CD4-positive, alpha-beta T cell treated with Interleukin-1 beta for 1 hour (primary cell): ENCODE data around the gene SLC7A4.

Experiments used
- DNase-seq, 2 donors: peaks; one replicate each; pipeline ENCODE4 v3.0.0-alpha.2; 2020 to 2022

Gene SLC7A4

DNA sequence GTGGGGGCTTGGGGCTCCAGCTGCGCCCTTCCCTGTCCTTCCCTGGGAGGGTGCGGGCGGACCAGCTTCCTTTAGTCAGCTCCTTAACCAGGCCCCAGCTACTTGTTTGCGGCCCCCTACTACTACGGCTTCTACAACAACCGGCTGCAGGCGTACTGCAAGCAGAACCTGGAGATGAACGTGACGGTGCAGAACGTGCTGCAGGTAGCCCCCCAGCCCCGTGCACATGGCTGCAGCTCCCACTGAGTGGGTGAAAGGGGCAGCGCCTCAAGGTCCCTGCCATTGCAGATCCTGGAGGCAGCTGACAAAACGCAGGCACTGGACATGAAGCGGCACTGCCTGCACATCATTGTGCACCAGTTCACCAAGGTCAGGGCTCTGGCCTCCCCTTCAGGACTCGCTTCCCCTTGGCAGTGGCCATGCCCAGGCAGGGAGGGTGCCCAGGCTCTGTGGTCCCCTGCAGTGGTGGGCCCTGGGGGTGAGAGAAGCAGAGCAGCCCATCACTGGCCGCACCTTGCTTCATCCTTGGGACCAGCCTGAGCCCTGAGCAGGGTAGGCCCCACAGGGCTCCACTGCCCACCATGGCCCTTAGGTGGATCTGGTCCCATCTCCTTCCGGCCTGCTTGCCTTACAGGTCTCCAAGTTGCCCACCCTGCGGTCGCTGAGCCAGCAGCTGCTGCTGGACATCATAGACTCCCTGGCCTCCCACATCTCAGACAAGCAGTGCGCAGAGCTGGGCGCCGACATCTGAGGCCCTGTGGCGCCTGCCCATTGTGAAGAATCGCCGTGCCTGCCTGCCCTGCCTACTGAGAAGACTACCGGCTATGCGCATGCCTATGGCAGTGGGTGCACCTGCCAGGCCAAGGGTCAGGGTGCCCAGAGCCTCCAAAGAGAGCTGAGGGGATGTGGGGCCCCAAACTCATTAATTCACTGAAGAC lies 35.5 kb downstream of the SLC7A4 start:
- no peak for DNase-seq

DNA sequence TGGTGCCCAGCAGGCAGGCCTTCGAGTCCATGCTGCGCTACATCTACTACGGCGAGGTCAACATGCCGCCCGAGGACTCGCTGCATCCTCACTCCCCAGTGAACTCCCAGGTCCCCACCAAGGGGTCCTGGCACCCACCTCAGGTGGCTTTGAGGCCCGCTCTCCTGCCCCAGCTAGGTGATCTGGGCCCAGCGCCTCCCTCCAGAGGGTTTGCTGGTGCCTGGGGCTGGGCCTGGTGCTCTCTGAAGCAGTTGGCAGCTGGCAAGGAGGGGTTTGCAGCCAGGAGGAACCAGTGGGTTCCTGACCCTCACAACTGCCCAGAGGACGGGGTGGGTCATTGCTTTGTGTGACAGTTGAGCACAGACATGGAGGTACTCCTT lies 36.3 kb downstream of the SLC7A4 start:
- no peak for DNase-seq

DNA sequence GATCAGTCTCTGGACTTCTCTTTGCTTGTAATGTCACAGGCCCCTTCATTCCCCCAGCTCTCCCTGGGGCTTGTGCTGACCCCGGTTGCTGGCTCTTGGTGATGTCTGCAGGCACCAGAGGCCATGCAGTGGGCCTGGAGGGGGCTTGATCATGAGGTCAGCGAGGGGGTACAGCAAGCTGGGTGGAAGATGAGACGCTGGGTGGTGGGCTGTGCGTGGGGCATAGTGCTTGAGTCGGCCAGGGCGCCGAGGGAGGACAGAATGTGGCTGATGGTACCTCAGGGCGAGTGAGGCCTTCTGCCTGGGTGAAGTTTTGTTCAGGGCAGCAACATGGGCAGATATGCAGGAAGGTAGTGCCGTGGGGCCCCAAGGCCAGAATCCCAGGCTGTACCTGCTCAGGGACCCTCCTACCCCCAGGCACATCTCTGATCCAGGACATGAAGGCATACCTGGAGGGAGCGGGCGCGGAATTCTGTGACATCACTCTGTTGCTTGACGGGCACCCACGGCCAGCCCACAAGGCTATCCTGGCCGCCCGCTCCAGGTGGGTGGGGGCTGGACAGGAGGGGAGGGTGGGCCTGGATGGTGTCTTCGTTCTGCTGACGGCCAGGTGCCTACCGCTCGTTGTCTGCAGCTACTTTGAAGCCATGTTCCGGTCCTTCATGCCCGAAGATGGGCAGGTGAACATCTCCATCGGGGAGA lies 36.9 kb downstream of the SLC7A4 start:
- no peak for DNase-seq

DNA sequence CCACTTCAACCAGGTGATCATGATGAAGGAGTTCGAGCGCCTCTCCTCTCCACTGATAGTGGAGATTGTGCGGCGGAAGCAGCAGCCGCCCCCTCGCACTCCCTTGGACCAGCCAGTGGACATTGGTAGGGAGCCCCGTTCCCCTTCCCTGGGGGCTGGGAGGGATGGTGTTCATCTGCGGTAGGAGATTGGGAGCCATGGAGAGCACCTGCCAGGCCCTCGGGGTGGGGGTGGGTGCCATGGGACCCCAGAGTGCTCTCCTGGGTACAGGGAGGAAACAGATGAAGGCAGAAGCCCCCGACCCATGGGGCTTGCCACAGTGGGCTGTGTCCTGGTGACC lies 37.5 kb downstream of the SLC7A4 start:
- no peak for DNase-seq

GRCh38 chr22:20994128-20994901 lies 38.0 kb downstream of the SLC7A4 start:
- no peak for DNase-seq

DNA sequence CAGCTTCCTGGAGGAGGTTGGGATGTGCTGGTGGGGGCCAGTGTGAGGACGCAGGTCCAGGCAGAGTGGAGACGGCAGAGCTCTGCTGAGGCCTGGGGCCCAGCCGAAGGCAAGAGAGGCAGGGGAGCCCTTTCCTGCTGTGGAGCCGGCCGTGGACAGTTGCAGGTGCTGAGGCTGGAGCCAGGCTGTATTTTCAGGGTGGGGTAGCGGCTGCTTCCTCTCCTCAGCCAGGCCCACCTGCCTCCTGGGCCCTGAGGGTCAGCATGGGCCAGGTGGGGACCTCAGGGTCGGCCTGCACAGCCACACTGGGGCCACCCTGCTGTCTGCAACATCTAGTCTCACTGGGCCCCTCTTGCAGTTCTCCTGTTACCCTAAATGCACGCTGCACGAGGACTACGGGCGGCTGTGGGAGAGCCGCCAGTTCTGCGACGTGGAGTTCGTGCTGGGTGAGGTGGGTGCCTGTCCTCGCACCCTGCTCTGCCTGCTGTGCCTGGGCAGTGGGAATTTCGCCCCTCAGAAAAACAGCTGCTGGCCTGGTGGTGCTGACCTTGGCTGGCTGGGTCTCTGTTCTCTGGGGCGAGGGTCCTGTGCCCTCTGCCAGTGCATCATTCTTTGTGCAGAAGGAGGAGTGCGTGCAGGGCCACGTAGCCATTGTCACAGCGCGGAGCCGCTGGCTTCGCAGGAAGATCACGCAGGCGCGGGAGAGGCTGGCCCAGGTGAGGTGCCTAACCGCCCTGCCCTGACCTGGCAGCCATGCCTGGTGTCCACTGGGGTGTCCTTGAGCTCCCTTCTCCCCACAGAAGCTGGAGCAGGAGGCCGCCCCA lies 38.8 kb downstream of the SLC7A4 start:
- no peak for DNase-seq

- DNase-seq = no peak
These were observed 39.7 kb downstream of the SLC7A4 start for GRCh38 chr22:20992456-20993303.

GRCh38 chr22:20992056-20992442 lies 40.3 kb downstream of the SLC7A4 start:
- no peak for DNase-seq

DNA sequence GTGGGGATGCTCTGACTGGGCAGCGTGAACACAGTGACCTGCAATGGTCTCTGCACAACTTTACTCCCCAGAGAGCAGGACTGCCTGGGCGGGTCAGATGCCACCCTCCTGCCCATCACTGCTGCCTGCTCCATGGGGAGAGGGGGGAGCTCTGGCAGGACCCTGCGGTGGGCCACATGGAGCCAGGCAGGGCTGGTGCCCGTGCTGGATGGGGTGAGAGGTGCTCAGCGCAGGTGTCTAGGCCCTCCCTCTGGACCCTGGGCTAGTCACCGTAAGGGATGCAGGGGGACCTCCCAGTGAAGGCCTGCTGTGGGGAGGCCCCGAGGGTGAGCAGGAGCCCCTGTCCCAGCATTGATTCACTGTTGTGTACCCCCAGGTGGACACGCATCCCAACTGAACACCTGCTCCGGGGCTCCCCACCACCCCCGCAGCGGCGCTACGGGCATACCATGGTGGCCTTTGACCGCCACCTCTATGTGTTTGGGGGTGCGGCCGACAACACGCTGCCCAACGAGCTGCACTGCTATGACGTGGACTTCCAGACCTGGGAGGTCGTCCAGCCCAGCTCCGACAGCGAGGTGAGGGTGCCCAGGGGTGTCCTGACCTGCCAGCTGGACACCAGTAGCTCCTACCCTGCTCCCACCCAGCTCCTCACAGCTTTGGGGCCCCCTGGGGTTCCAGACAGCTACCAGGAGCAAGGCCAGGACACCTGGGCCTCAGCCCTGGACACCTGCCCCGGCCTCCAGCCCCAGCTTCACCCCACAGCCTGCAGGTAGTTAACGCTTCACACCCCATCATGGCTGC lies 40.9 kb downstream of the SLC7A4 start:
- DNase-seq = no peak

- DNase-seq = no peak
These were observed 41.9 kb downstream of the SLC7A4 start for GRCh38 chr22:20990184-20991180.

GRCh38 chr22:20989323-20990138 lies 42.8 kb downstream of the SLC7A4 start:
- no peak for DNase-seq

- DNase-seq = no peak
These were observed 43.6 kb downstream of the SLC7A4 start for GRCh38 chr22:20988573-20989322.

GRCh38 chr22:20987375-20987774 lies 45.0 kb downstream of the SLC7A4 start:
- no peak for DNase-seq

- DNase-seq = no peak
These were observed 46.0 kb downstream of the SLC7A4 start for GRCh38 chr22:20986365-20986764.

DNA sequence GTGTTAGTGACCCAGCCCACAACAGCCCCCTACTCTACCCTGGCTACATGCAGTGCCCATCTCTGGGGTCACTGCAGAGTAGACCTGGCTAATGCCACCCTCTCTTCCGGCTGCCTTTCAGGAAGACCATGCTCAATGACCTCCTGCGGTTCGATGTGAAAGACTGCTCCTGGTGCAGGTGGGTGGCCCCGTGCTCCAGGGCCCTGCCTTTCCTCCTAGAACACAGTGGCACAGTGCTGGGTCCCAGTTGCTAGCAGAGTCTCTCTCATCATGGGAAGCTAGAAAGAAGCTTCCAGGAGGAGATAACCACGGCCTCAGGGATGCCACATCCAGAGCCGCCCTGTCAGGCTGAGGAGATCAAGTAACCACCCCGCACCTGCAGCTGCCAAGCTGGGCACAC lies 46.6 kb downstream of the SLC7A4 start:
- no peak for DNase-seq

DNA sequence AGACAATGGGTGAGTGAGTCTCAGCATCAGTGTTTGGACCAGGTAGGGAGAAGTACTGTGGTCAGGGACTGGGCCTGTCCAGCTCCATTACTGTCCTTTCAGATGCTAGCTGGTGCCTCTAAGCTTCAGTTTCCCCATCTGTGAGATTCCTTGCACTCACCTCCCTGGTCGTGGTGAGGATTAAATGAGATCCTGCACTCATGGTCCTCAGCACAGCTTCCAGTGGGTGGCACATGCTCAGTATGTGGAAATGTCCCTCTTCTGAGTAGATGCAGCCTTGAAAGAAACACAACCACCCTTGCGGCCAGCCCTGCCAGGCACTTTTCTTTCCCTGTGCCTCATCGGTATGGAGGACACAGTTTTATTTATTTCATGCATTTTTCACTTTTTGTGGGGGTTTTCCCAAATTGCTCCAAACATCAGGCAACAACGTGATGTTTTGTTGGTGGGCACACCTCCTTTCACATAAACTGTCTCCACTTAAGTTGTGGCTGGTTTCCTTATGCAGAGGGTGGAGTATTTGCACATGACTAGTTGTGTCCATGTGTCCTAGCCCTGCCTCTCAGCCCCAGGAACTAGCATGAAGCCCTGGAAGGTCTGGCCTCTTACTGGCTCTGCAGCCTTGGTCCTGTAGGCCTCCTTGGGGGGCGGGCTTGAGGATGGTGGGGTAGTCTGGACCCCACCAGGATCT lies 49.1 kb downstream of the SLC7A4 start:
- no peak for DNase-seq

DNA sequence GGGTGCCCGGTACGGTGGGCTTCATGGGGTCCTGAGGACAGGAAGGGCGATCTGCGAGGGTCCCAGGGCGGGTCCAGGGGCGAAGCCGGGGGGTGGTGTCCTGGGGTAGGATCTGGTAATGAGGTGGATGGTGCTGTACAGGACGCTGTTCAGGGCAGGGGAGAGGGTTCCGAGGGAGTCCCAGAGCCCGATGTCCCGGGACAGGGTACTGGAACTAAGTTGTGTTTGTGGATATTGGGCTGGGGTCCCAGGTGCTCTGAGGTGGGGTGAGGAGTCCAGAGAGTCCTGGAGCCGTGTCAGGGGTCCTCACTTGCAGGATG lies 49.8 kb downstream of the SLC7A4 start:
- DNase-seq = no peak
